ENCODE measurements around the gene CCL11.

CCL11 gene

GRCh38 chr17:34285286-34285792 is at the start of gene CCL11:
Gene CCL11, plus strand, starts transcription at chr17:34285742. Its CDS starts 67 bp downstream, at chr17:34285809.
- DNase-seq = no peak

GRCh38 chr17:34236281-34236892 is 49.2 kb upstream of the CCL11 start:
- DNase-seq = no peak

- DNase-seq = no peak
These were observed 48.1 kb upstream of the CCL11 start for GRCh38 chr17:34237458-34237857.

GRCh38 chr17:34241062-34241461 is 44.5 kb upstream of the CCL11 start:
- DNase-seq = no peak

DNA sequence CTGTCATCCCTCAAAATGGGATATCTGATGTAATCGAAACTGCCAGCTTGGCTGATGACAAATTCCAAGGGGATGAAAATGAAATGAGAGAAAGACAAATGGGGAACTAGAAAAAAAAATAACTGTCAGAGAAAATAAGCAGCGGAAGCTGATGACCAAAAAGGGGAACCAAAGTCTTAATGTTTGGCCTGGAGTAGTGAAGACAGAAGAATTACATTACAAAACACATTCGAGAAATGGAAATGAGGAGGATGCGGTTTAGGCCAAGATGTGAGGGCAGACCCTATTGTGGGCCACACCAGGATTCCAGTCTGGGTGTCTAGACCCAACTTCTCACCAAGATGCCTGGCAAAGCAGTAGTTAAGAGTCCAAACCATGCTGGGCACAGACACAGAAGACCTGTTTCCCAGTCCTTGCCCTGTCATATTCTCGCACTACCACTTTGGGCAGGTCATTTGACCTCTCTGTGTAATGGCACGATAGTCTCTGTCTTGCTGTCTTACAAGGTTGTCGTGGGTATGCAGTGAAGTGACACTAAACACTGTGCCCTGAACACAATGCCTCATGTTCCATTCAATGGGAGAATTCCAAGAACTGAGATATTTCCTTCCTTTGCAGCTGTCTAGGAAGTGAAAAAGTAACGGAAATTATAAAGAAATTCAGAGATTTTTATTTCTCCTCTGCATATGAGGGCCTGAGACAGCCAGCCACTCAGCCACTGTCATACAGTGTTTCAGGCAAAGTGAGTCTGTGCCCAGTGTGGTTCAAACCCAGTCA is 42.8 kb upstream of the CCL11 start:
- no peak for DNase-seq

- no peak for DNase-seq
These were observed 41.9 kb upstream of the CCL11 start for GRCh38 chr17:34243364-34244320.

- no peak for DNase-seq
These were observed 40.1 kb upstream of the CCL11 start for GRCh38 chr17:34245351-34245905.

GRCh38 chr17:34246446-34246845 is 39.1 kb upstream of the CCL11 start:
- DNase-seq = no peak

- no peak for DNase-seq
These were observed 38.7 kb upstream of the CCL11 start for GRCh38 chr17:34246881-34247280.

DNA sequence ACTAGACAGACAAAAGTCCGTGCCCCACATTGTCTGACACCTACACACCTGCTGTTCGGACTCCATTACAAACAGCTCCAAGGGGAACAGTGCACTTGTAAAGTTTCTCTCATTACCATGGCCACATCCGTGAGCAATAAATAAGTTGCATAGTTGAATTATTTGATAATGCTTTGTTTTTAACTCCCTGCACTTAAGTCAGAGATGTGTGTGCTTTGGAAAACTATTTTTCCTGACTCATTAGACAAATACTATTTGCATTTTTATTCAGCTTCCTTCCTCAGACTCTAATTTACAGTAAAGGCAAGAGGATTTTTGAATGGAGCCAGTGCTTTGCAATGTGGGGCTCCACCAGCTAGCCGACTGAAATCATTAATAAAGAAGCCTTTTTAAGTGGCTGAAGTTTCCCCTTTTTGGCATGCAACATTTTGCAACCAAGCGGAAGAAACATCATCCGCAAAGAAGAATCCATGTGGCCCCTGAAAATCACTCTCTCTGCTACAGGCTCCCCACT is 37.0 kb upstream of the CCL11 start:
- peak; percentile 80 for DNase-seq

DNA sequence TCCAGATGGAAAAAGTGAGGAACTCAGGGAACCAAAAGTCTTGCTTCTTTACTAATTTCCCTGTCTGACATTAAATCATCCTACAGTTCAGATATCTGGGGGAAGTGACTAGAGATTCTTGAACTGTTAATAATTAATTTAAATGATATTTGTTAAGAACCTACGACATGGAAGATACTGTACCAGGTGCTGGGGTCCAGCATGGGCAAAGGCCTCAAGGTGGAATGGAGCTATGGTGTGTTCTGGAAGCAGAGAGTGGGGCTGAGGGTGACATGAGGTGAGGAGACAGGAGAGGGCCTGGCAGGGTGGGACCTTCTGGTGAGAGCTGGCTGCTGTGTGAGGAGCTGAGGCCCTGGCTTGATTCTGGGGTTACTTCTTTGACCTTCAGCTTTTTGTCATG is 36.5 kb upstream of the CCL11 start:
- no peak for DNase-seq

GRCh38 chr17:34249478-34249877 is 36.1 kb upstream of the CCL11 start:
- DNase-seq = no peak

GRCh38 chr17:34251186-34251585 is 34.4 kb upstream of the CCL11 start:
- DNase-seq = no peak

GRCh38 chr17:34252095-34252443 is 33.5 kb upstream of the CCL11 start:
- DNase-seq = no peak

DNA sequence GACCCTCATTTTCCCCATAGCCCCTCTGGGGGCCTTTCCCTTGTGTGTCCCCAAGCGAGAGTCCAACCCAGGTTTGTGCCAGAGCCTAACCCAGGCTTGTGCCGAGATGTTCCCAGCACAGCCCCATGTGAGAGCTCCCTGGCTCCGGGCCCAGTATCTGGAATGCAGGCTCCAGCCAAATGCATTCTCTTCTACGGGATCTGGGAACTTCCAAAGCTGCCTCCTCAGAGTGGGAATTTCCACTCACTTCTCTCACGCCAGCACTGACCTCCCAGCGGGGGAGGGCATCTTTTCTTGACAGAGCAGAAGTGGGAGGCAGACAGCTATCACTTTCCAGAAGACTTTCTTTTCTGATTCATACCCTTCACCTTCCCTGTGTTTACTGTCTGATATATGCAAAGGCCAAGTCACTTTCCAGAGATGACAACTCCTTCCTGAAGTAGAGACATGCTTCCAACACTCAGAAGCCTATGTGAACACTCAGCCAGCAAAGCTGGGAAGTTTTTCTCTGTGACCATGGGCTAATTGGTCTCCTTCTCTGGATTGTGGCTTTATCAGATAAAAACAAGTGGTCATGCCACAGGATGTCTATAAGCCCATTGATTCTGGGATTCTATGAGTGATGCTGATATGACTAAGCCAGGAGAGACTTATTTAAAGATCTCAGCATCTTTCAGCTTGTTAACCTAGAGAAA is 33.0 kb upstream of the CCL11 start:
- DNase-seq = peak; percentile 94

- no peak for DNase-seq
These were observed 32.4 kb upstream of the CCL11 start for GRCh38 chr17:34253139-34253525.

DNA sequence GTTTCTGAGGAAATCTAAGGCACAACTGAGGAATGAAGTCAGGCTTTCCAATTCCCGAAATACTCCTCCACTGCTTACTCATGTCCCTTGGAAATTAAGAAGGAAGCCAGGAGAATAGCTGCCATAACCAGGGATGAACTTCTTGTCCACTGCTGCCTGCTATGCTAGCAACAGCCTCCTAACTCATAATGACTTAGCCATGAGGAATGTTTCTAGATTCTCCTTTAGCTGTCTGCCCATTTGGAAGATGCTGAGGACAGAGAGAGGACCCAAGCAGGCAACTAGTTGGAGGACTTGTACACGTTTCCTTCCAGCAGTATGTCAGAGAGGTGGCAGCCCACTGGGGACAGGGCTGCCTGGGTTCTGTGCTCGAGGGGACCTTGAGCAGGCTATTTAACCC is 31.4 kb upstream of the CCL11 start:
- peak; percentile 94 for DNase-seq

GRCh38 chr17:34254651-34255380 is 30.7 kb upstream of the CCL11 start, which contains the start of gene CCL2:
Gene CCL2, plus strand, starts transcription at chr17:34255285. Its CDS starts 65 bp downstream, at chr17:34255350.
- DNase-seq = peak; percentile 80

DNA sequence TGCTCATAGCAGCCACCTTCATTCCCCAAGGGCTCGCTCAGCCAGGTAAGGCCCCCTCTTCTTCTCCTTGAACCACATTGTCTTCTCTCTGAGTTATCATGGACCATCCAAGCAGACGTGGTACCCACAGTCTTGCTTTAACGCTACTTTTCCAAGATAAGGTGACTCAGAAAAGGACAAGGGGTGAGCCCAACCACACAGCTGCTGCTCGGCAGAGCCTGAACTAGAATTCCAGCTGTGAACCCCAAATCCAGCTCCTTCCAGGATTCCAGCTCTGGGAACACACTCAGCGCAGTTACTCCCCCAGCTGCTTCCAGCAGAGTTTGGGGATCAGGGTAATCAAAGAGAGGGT is 30.2 kb upstream of the CCL11 start:
- DNase-seq = peak; percentile 44

DNA sequence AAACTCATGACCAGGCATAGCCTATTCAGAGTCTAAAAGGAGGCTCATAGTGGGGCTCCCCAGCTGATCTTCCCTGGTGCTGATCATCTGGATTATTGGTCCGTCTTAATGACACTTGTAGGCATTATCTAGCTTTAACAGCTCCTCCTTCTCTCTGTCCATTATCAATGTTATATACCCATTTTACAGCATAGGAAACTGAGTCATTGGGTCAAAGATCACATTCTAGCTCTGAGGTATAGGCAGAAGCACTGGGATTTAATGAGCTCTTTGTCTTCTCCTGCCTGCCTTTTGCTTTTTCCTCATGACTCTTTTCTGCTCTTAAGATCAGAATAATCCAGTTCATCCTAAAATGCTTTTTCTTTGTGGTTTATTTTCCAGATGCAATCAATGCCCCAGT is 29.7 kb upstream of the CCL11 start:
- no peak for DNase-seq

GRCh38 chr17:34257299-34257985 is 28.1 kb upstream of the CCL11 start:
- DNase-seq = no peak
